HFFc6 (cell line): ENCODE measurements around the gene RNF112. TPM values are rescaled to one million over a fixed set of nuclear protein-coding genes. Genes with fewer than 3 reads are reported as not detected.
"Not testable (repeated sequence)": the region's sequence is repeated elsewhere in the genome, so short reads cannot be mapped to it uniquely, and the experiment has no call there.

Experiments used
- DNase-seq: peaks from one replicate; pipeline ENCODE4 v3.0.0-alpha.2; 2018
- H3K27ac Mint-ChIP-seq: 2 replicates; pipeline ENCODE4 v1.8.0; 2020; ENCODE audit warnings: mild to moderate bottlenecking, mixed read lengths
- H3K27me3 Mint-ChIP-seq: 2 replicates; pipeline ENCODE4 v1.8.0; 2021; ENCODE audit warnings: mild to moderate bottlenecking, moderate library complexity, mixed read lengths; ENCODE audit not compliant: insufficient read depth
- H3K36me3 Mint-ChIP-seq: 2 replicates; pipeline ENCODE4 v1.8.0; 2021; ENCODE audit warnings: low read depth, mixed read lengths
- H3K4me1 Mint-ChIP-seq: 2 replicates; pipeline ENCODE4 v1.8.0; 2020; ENCODE audit warnings: low read depth, mixed read lengths
- H3K4me3 Mint-ChIP-seq: 2 replicates; pipeline ENCODE4 v1.8.0; 2020; ENCODE audit warnings: mild to moderate bottlenecking, moderate library complexity, mixed read lengths
- H3K9me3 Mint-ChIP-seq: 2 replicates; pipeline ENCODE4 v1.8.0; 2020; ENCODE audit warnings: mild to moderate bottlenecking, mixed read lengths
- CTCF ChIP-seq: fragments of 200-600 bp; sonication (generic); IDR thresholded peaks from 2 replicates; pipeline ENCODE4 v1.5.0; 2021; ENCODE audit warnings: antibody characterized with exemption, mild to moderate bottlenecking
- total RNA-seq, 6 experiments: library from RNA; stranded (reverse); fragmentation: NEBNext Ultra II Directional; extraction: Animal tissue kit (Norgen Biotek cat#: 25700); gene quantifications; 2 replicates in 1 of 6; 3 replicates in 5 of 6; pipeline ENCODE4 v1.2.3, GENCODE V29; 2021

The RNF112 gene
- total RNA-seq, 6 experiments from 2014 or later, result 0.40 to 1.2 (median 0.73) TPM

GRCh38 chr17:19461681-19462080 is 50.6 kb downstream of the RNF112 start:
- Mint-ChIP-seq H3K36me3 (no peaks in the 10 kb centered on the region), H3K27ac (no peak overlapping the region), H3K4me3 (no peak overlapping the region), H3K4me1 (peaks cover 10% of the 10 kb centered on the region; the same call in 1 of the 2 replicates), H3K27me3 (peaks cover 34% of the 10 kb centered on the region), H3K9me3 (no peaks in the 10 kb centered on the region)
- no peak for DNase-seq
- TF ChIP-seq CTCF, result no peak

DNA sequence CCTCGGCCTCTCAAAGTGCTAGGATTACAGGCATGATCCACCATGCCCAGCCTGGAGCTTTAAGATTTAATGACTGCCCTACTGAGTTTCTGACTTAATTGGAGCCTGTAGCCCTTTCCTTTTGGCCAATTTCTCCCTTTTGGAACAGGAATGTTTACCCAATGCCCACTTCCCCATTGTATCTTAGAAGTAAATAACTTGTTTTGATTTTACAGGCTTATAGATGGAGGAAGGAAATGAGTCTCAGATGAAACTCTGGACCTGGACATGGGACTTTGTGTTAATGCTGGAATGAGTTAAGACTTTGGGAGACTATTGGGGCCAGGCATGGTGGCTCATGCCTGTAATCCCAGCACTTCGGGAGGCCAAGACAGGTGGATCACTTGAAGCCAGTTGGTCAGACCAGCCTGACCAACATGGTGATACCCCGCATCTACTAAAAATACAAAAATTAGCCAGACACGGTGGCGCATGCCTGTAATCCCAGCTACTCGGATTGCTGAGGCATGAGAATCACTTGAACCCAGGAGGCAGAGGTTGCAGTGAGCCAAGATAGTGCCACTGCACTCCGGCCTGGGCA is 51.5 kb downstream of the RNF112 start:
- not testable (repeated sequence) for H3K36me3 Mint-ChIP-seq, H3K27ac Mint-ChIP-seq, H3K4me3 Mint-ChIP-seq, DNase-seq, H3K4me1 Mint-ChIP-seq, H3K9me3 Mint-ChIP-seq
- H3K27me3 Mint-ChIP-seq, result peaks cover 35% of the 10 kb centered on the region

GRCh38 chr17:19464031-19465026 is 53.3 kb downstream of the RNF112 start:
- TF ChIP-seq CTCF, result no peak
- Mint-ChIP-seq H3K9me3 (no peaks in the 10 kb centered on the region), H3K4me3 (no peak overlapping the region), H3K27ac (no peak overlapping the region), H3K36me3 (no peaks in the 10 kb centered on the region), H3K27me3 (peaks cover 26% of the 10 kb centered on the region), H3K4me1 (peaks cover 10% of the 10 kb centered on the region; the same call in 1 of the 2 replicates)
- no peak for DNase-seq

Other genes with a start within 250 kb of the RNF112 start
- 10 to 100 TPM; 40.1 to 47.4 (median 42.7) TPM for gene EPN2, start 173.9 kb upstream of the RNF112 start, total RNA-seq
- gene B9D1, start 48.5 kb upstream of the RNF112 start, total RNA-seq, result 10 to 100 TPM; 18.0 to 28.9 (median 24.5) TPM
- gene MAPK7, start 32.7 kb upstream of the RNF112 start, total RNA-seq, result 10 to 100 TPM; 18.5 to 27.1 (median 23.9) TPM
- gene MFAP4, start 24.0 kb upstream of the RNF112 start, total RNA-seq, result 10 to 100 TPM; 17.7 to 46.5 (median 22.0) TPM
- gene SLC47A1, start 122.6 kb downstream of the RNF112 start, total RNA-seq, result under 1 TPM in 1 of 6 experiments, not detected in 5; 0.14 TPM
- 10 to 100 TPM; 12.0 to 20.6 (median 18.4) TPM for gene ALDH3A2, start 237.5 kb downstream of the RNF112 start, total RNA-seq